HEK293T (cell line): ENCODE data around the gene SIGLEC15.
"Not testable (repeated sequence)": the region's sequence is repeated elsewhere in the genome, so short reads cannot be mapped to it uniquely, and the experiment has no call there.

Experiments
- ARNT ChIP-seq: fragments of 450-650 bp; IDR thresholded peaks from 2 replicates; pipeline ENCODE4 v1.6.1; 2017; ENCODE audit warnings: mild to moderate bottlenecking
- BHLHE40 ChIP-seq: fragments of 450-650 bp; IDR thresholded peaks from 2 replicates; pipeline ENCODE4 v1.6.1; 2016; ENCODE audit warnings: mild to moderate bottlenecking, moderate library complexity, borderline replicate concordance
- ELF4 ChIP-seq: fragments of 450-650 bp; IDR thresholded peaks from 2 replicates; pipeline ENCODE4 v1.6.1; 2017; ENCODE audit warnings: antibody characterized with exemption
- FOXA1 ChIP-seq: fragments of 450-650 bp; IDR thresholded peaks from 2 replicates; pipeline ENCODE4 v1.6.1; 2016; ENCODE audit warnings: mild to moderate bottlenecking
- FOXK2 ChIP-seq: fragments of 450-650 bp; IDR thresholded peaks from 2 replicates; pipeline ENCODE4 v1.6.1; 2016; ENCODE audit warnings: mild to moderate bottlenecking
- FOXM1 ChIP-seq: fragments of 450-650 bp; IDR thresholded peaks from 2 replicates; pipeline ENCODE4 v1.6.1; 2017; ENCODE audit warnings: mild to moderate bottlenecking, borderline replicate concordance
- L3MBTL2 ChIP-seq: fragments of 450-650 bp; conservative IDR thresholded peaks from 2 replicates; pipeline ENCODE4 v1.6.1; 2016; ENCODE audit warnings: mild to moderate bottlenecking
- LEF1 ChIP-seq: fragments of 450-650 bp; IDR thresholded peaks from 2 replicates; pipeline ENCODE4 v1.6.1; 2017; ENCODE audit warnings: mild to moderate bottlenecking, borderline replicate concordance
- NFRKB ChIP-seq: fragments of 450-650 bp; IDR thresholded peaks from 2 replicates; pipeline ENCODE4 v1.6.1; 2016; ENCODE audit warnings: mild to moderate bottlenecking, moderate library complexity
- PKNOX1 ChIP-seq: fragments of 450-650 bp; IDR thresholded peaks from 2 replicates; pipeline ENCODE4 v1.6.1; 2016
- SP1 ChIP-seq: fragments of 450-650 bp; IDR thresholded peaks from 2 replicates; pipeline ENCODE4 v1.6.1; 2017
- SUZ12 ChIP-seq: fragments of 450-650 bp; IDR thresholded peaks from 2 replicates; pipeline ENCODE4 v1.6.1; 2016; ENCODE audit warnings: mild to moderate bottlenecking
- TARDBP ChIP-seq: fragments of 450-650 bp; IDR thresholded peaks from 2 replicates; pipeline ENCODE4 v1.6.1; 2016
- ZNF384 ChIP-seq: fragments of 450-650 bp; IDR thresholded peaks from 2 replicates; pipeline ENCODE4 v1.6.1; 2016

- TF ChIP-seq ZNF384, LEF1, NFRKB, FOXA1, TARDBP, ELF4, FOXM1, PKNOX1, ARNT, BHLHE40, SP1, L3MBTL2, SUZ12, FOXK2: not testable (repeated sequence)
Measured at GRCh38 chr18:45818765-45819164, 6.7 kb upstream of the SIGLEC15 start.
